Measurements from ENCODE around the gene SMG1. TPM values are rescaled to one million over a fixed set of nuclear protein-coding genes. Genes with fewer than 3 reads are reported as not detected.
A peak's percentile ranks its signal among the peaks of the same experiment; 100 is the strongest.

SMG1 gene
- total RNA-seq, 5 donors from 2014 or later (not counting 1 experiment from before 2014, with no cell fraction given), result 134 to 173 (median 166) TPM

DNA sequence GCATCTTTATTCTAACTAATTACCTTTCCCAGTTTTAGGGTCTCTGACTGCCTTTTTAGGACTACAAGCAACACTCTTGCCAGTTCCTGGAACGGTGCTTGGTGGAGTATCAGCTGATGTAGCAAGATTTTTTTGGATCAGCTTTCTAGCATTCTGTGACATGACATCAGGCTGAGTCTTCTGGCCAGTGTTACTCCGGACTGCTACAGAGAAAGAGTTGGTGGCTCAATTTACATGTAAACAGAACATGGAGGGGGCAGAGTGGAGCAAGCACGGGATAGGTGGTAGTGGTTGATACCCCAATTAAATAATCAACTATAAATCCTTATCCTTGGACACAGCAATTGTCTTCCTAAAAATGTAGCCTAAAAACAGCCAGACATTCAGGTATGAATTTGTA is 114.3 kb downstream of the SMG1 start:
- H3K36me3 Mint-ChIP-seq, result peaks cover 47% of the 10 kb centered on the region
- peaks cover 10 to 70% of the 10 kb centered on the region in 2 donors for H3K36me3 ChIP-seq (ENCODE audit: control insufficient read depth in 2 of 2, extremely low read depth in 1 of 2, insufficient read depth in 1 of 2, low read length in 1 of 2)
- no peaks in the 10 kb centered on the region for H3K4me1 Mint-ChIP-seq
- H3K27me3 Mint-ChIP-seq, result no peaks in the 10 kb centered on the region
- no peak for DNase-seq
- POLR2A ChIA-PET, result no interaction called here
- H3K4me3 ChIP-seq (ENCODE audit: control insufficient read depth in 1 of 2, extremely low read depth in 1 of 2, low read length in 1 of 2), result no peak overlapping the region
- CTCF ChIA-PET, result no interaction called here
- H3K27me3 ChIP-seq (replicated peaks in 1 of 2; ENCODE audit: control insufficient read depth in 2 of 2, extremely low read depth in 1 of 2, insufficient read depth in 2 of 2, low read length in 1 of 2), result no peaks in the 10 kb centered on the region
- no peak overlapping the region for H3K27ac ChIP-seq (ENCODE audit: low read length)
- H3K4me1 ChIP-seq (ENCODE audit: control insufficient read depth in 1 of 2, extremely low read depth in 1 of 2, insufficient read depth in 2 of 2, low read length in 2 of 2), result no peaks in the 10 kb centered on the region
- WGBS (ENCODE audit: insufficient coverage), result 100% methylated on average over 1 of the region's 3 CpGs
- no peak overlapping the region for H3K27ac Mint-ChIP-seq
- no peak overlapping the region for H3K4me3 Mint-ChIP-seq
- ATAC-seq (replicated peaks in 1 of 4), result no peak
- H3K9me3 ChIP-seq, result no peaks in the 10 kb centered on the region
- no peaks in the 10 kb centered on the region for H3K9me3 Mint-ChIP-seq

- H3K36me3 Mint-ChIP-seq, result peaks cover 48% of the 10 kb centered on the region
Observed at GRCh38 chr16:18809165-18809564, 117.0 kb downstream of the SMG1 start.

DNA sequence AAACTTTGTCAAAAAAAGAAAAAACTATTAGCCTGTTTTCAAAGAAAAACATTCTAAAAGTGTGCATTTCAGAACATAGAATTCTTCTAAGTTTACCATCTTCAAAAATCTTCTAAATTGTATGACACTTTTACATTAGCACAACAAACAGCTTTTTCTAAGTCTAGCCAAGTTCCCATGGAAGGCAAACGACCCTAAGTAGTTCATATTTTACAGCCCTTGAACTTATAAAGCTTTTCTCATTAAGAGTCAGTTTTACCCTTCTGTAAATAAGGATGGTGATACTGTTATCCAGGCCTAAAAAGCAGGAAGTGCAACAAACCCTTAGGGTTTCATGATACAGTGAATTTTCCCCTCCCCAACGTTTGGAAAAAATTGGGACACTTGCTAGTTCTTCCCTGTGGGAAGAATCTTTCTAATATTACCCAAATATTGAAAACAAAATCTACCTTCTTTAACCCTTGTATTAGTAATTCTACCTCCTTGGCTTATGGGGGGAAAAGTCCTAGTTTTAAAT is 120.9 kb downstream of the SMG1 start:
- Histone ChIP-seq H3K4me1 (ENCODE audit: control insufficient read depth in 1 of 2, extremely low read depth in 1 of 2, insufficient read depth in 2 of 2, low read length in 2 of 2) (peaks cover 10 to 25% of the 10 kb centered on the region in 2 experiments), H3K9me3 (no peaks in the 10 kb centered on the region), H3K4me3 (ENCODE audit: control insufficient read depth in 1 of 2, extremely low read depth in 1 of 2, low read length in 1 of 2) (no peak overlapping the region), H3K27me3 (replicated peaks in 1 of 2; ENCODE audit: control insufficient read depth in 2 of 2, extremely low read depth in 1 of 2, insufficient read depth in 2 of 2, low read length in 1 of 2) (no peaks in the 10 kb centered on the region), H3K27ac (ENCODE audit: low read length) (peak overlapping the region; percentile 37), H3K36me3 (ENCODE audit: control insufficient read depth in 2 of 2, extremely low read depth in 1 of 2, insufficient read depth in 1 of 2, low read length in 1 of 2) (peaks cover 7 to 20% of the 10 kb centered on the region in 2 donors)
- Mint-ChIP-seq H3K4me3 (no peak overlapping the region), H3K4me1 (peaks cover 39 to 47% (median 45%) of the 10 kb centered on the region in 3 donors), H3K36me3 (peaks cover 24% of the 10 kb centered on the region), H3K27ac (peak overlapping the region; percentile 87 to 91), H3K9me3 (no peaks in the 10 kb centered on the region), H3K27me3 (no peaks in the 10 kb centered on the region)
- DNase-seq (no peak), ATAC-seq (replicated peaks in 1 of 4) (no peak)
- ChIA-PET POLR2A (interaction anchor here (0.7 to 1.0 kb wide), 2 partner anchors 17 to 77 kb away, joined by 4 to 11 read pairs; no protein-coding TSS in a partner anchor), CTCF (interaction anchor here in 1 of 2 donors (0.5 to 0.7 kb wide), 2 partner anchors 10 to 15 kb away, joined by 4 read pairs; partner anchors contain the start of gene RPS15A)
- WGBS (ENCODE audit: insufficient coverage), result no CpG with 5 or more reads among the region's 2 CpGs

More at GRCh38 chr16:18809165-18809564, 117.0 kb downstream of the SMG1 start:
- H3K27me3 Mint-ChIP-seq, result no peaks in the 10 kb centered on the region
- ATAC-seq (replicated peaks in 1 of 4) (no peak), DNase-seq (no peak)
- H3K9me3 Mint-ChIP-seq, result no peaks in the 10 kb centered on the region
- Histone ChIP-seq H3K27ac (ENCODE audit: low read length) (no peak overlapping the region), H3K27me3 (replicated peaks in 1 of 2; ENCODE audit: control insufficient read depth in 2 of 2, extremely low read depth in 1 of 2, insufficient read depth in 2 of 2, low read length in 1 of 2) (no peaks in the 10 kb centered on the region), H3K9me3 (no peaks in the 10 kb centered on the region), H3K36me3 (ENCODE audit: control insufficient read depth in 2 of 2, extremely low read depth in 1 of 2, insufficient read depth in 1 of 2, low read length in 1 of 2) (peaks cover 10 to 44% of the 10 kb centered on the region in 2 donors), H3K4me3 (ENCODE audit: control insufficient read depth in 1 of 2, extremely low read depth in 1 of 2, low read length in 1 of 2) (no peak overlapping the region), H3K4me1 (ENCODE audit: control insufficient read depth in 1 of 2, extremely low read depth in 1 of 2, insufficient read depth in 2 of 2, low read length in 2 of 2) (peaks cover 2% of the 10 kb centered on the region in 2 experiments)
- POLR2A ChIA-PET, result no interaction called here
- no peak overlapping the region for H3K27ac Mint-ChIP-seq
- peaks cover 11 to 19% (median 18%) of the 10 kb centered on the region in 3 donors for H3K4me1 Mint-ChIP-seq
- H3K4me3 Mint-ChIP-seq, result no peak overlapping the region
- CTCF ChIA-PET, result no interaction called here
- 99% methylated on average over 10 of the region's 13 CpGs for WGBS (ENCODE audit: insufficient coverage)

- H3K27me3 ChIP-seq (replicated peaks in 1 of 2; ENCODE audit: control insufficient read depth in 2 of 2, extremely low read depth in 1 of 2, insufficient read depth in 2 of 2, low read length in 1 of 2), result no peaks in the 10 kb centered on the region
- no peaks in the 10 kb centered on the region for H3K27me3 Mint-ChIP-seq
- no peak overlapping the region for H3K4me3 ChIP-seq (ENCODE audit: control insufficient read depth in 1 of 2, extremely low read depth in 1 of 2, low read length in 1 of 2)
- H3K9me3 Mint-ChIP-seq, result no peaks in the 10 kb centered on the region
- H3K36me3 ChIP-seq (ENCODE audit: control insufficient read depth in 2 of 2, extremely low read depth in 1 of 2, insufficient read depth in 1 of 2, low read length in 1 of 2), result peaks cover 7 to 13% of the 10 kb centered on the region in 2 donors
- H3K4me1 Mint-ChIP-seq, result peaks cover 46 to 55% (median 52%) of the 10 kb centered on the region in 3 donors
- no peaks in the 10 kb centered on the region for H3K9me3 ChIP-seq
- ChIA-PET CTCF (interaction anchor here in 1 of 2 donors (1.4 to 3.4 kb wide), 2 partner anchors 13 to 16 kb away, joined by 3 to 20 read pairs; no protein-coding TSS in a partner anchor), POLR2A (interaction anchor here in 1 of 2 donors (0.7 kb wide), 1 partner anchor 78 kb away, joined by 11 read pairs; no protein-coding TSS in a partner anchor)
- H3K4me1 ChIP-seq (ENCODE audit: control insufficient read depth in 1 of 2, extremely low read depth in 1 of 2, insufficient read depth in 2 of 2, low read length in 2 of 2), result peaks cover 15 to 33% of the 10 kb centered on the region in 2 experiments
- H3K27ac Mint-ChIP-seq, result peak overlapping the region; percentile 87 to 91
- peaks cover 21% of the 10 kb centered on the region for H3K36me3 Mint-ChIP-seq
- no CpG with 5 or more reads among the region's 3 CpGs for WGBS (ENCODE audit: insufficient coverage)
- no peak overlapping the region for H3K4me3 Mint-ChIP-seq
- ATAC-seq (replicated peaks in 1 of 4) (no peak), DNase-seq (no peak)
- H3K27ac ChIP-seq (ENCODE audit: low read length), result peak overlapping the region; percentile 37
Observed at GRCh38 chr16:18804540-18804939, 121.7 kb downstream of the SMG1 start.

- ATAC-seq (replicated peaks in 1 of 4) (no peak), DNase-seq (no peak)
- Histone ChIP-seq H3K36me3 (ENCODE audit: control insufficient read depth in 2 of 2, extremely low read depth in 1 of 2, insufficient read depth in 1 of 2, low read length in 1 of 2) (peaks cover under 1 to 5% of the 10 kb centered on the region in 2 donors), H3K9me3 (no peaks in the 10 kb centered on the region), H3K27me3 (replicated peaks in 1 of 2; ENCODE audit: control insufficient read depth in 2 of 2, extremely low read depth in 1 of 2, insufficient read depth in 2 of 2, low read length in 1 of 2) (no peaks in the 10 kb centered on the region), H3K27ac (ENCODE audit: low read length) (peak overlapping the region; percentile 37), H3K4me3 (ENCODE audit: control insufficient read depth in 1 of 2, extremely low read depth in 1 of 2, low read length in 1 of 2) (no peak overlapping the region), H3K4me1 (ENCODE audit: control insufficient read depth in 1 of 2, extremely low read depth in 1 of 2, insufficient read depth in 2 of 2, low read length in 2 of 2) (peaks cover 18 to 37% of the 10 kb centered on the region in 2 experiments)
- Mint-ChIP-seq H3K4me3 (peak overlapping the region; percentile 31 to 90 (median 46)), H3K36me3 (peaks cover 14% of the 10 kb centered on the region), H3K27me3 (no peaks in the 10 kb centered on the region), H3K9me3 (no peaks in the 10 kb centered on the region), H3K4me1 (peaks cover 53 to 61% (median 58%) of the 10 kb centered on the region in 3 donors), H3K27ac (peak overlapping the region; percentile 87 to 91)
- ChIA-PET POLR2A (no interaction called here), CTCF (interaction anchor here (0.5 to 3.4 kb wide), 6 partner anchors 9 to 261 kb away, joined by 3 to 20 read pairs (median 4); partner anchors contain the start of gene RPS15A (in 1 of the 2))
- 0% methylated on average over 1 of the region's 5 CpGs for WGBS (ENCODE audit: insufficient coverage)
Observed at GRCh38 chr16:18803569-18804462, 122.4 kb downstream of the SMG1 start.

- Histone ChIP-seq H3K4me3 (ENCODE audit: control insufficient read depth in 1 of 2, extremely low read depth in 1 of 2, low read length in 1 of 2) (no peak overlapping the region), H3K27ac (ENCODE audit: low read length) (no peak overlapping the region), H3K9me3 (no peaks in the 10 kb centered on the region), H3K4me1 (ENCODE audit: control insufficient read depth in 1 of 2, extremely low read depth in 1 of 2, insufficient read depth in 2 of 2, low read length in 2 of 2) (peaks cover 18 to 38% of the 10 kb centered on the region in 2 experiments), H3K36me3 (ENCODE audit: control insufficient read depth in 2 of 2, extremely low read depth in 1 of 2, insufficient read depth in 1 of 2, low read length in 1 of 2) (peaks cover 0 to under 1% of the 10 kb centered on the region in 2 donors), H3K27me3 (replicated peaks in 1 of 2; ENCODE audit: control insufficient read depth in 2 of 2, extremely low read depth in 1 of 2, insufficient read depth in 2 of 2, low read length in 1 of 2) (no peaks in the 10 kb centered on the region)
- H3K27ac Mint-ChIP-seq, result peak overlapping the region; percentile 87 to 93
- H3K36me3 Mint-ChIP-seq, result peaks cover 11% of the 10 kb centered on the region
- H3K9me3 Mint-ChIP-seq, result no peaks in the 10 kb centered on the region
- 100% methylated on average over 2 of the region's 16 CpGs for WGBS (ENCODE audit: insufficient coverage)
- peaks cover 53 to 68% (median 66%) of the 10 kb centered on the region in 3 donors for H3K4me1 Mint-ChIP-seq
- CTCF ChIA-PET, result interaction anchor here in 1 of 2 donors (1.1 to 3.4 kb wide), 2 partner anchors 14 to 142 kb away, joined by 9 to 20 read pairs; no protein-coding TSS in a partner anchor
- POLR2A ChIA-PET, result interaction anchor here in 1 of 2 donors (0.6 kb wide), 1 partner anchor 29 kb away, joined by 4 read pairs; no protein-coding TSS in a partner anchor
- H3K4me3 Mint-ChIP-seq, result peak overlapping the region; percentile 90 to 96 (median 91)
- DNase-seq (no peak), ATAC-seq (replicated peaks in 1 of 4) (no peak)
- H3K27me3 Mint-ChIP-seq, result no peaks in the 10 kb centered on the region
Observed at GRCh38 chr16:18802767-18803343, 123.4 kb downstream of the SMG1 start.

All from T-cell (primary cell).